ENCODE measurements around the gene TMEM164.

TMEM164 gene

DNA sequence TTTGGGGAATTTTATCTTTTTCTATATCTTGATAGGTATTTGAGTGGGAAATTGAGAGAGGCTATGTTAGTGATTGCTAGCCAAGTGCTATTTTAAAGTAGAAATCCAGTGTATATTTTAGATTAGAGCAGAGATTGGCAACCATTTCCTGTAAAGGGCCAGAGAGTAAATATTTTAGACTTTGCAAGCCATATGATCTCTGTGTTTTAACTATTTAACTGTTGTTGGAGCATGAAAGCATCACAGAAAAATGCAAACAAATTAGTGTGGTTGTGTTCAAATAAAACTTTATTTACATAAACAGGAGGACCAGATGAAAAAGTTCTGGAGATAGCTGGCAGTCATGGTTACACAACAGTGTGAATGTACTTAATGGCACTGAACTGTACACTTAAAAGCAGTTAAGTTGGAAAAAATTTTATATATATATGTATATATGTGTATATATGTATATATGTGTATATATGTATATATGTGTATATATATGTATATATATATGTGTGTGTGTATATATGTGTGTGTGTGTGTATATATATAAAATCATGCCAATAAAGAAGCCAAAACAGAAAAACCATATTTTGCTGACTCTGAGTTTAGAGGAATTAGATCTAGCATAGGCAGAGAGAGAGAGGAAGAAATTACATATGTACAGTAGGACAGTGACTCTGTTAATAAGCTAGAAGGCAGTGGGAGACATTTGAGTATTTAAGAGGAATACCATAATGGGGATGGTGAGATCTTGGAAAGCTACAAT, 83.4 kb downstream of the TMEM164 start:
- Histone ChIP-seq H3F3A (ENCODE audit: insufficient read depth, low read length) (no peaks in the 10 kb centered on the region), H3K4me3 (ENCODE audit: low read length) (no peak overlapping the region), H3K27me3 (replicated peaks; ENCODE audit: insufficient read depth, low read length) (no peaks in the 10 kb centered on the region), H3K79me2 (ENCODE audit: low read length) (peaks cover 2% of the 10 kb centered on the region; the same call in 1 of the 2 replicates), H3K4me1 (ENCODE audit: low read length) (peaks cover 4% of the 10 kb centered on the region), H4K20me1 (ENCODE audit: insufficient read depth, low read length) (no peaks in the 10 kb centered on the region), H3K36me3 (replicated peaks; ENCODE audit: insufficient read depth, low read length) (no peaks in the 10 kb centered on the region), H2AFZ (ENCODE audit: low read length) (no peak overlapping the region), H3K9me3 (replicated peaks; ENCODE audit: insufficient read depth, low read length) (no peaks in the 10 kb centered on the region), H3K4me2 (ENCODE audit: low read depth, low read length) (no peak overlapping the region), H3K27ac (ENCODE audit: low read length) (no peak overlapping the region), H3K9me2 (replicated peaks; ENCODE audit: insufficient read depth, low read length) (no peaks in the 10 kb centered on the region), H3K9ac (ENCODE audit: low read length) (no peak overlapping the region)
- no peak for DNase-seq
- TF ChIP-seq, protein P1, sequence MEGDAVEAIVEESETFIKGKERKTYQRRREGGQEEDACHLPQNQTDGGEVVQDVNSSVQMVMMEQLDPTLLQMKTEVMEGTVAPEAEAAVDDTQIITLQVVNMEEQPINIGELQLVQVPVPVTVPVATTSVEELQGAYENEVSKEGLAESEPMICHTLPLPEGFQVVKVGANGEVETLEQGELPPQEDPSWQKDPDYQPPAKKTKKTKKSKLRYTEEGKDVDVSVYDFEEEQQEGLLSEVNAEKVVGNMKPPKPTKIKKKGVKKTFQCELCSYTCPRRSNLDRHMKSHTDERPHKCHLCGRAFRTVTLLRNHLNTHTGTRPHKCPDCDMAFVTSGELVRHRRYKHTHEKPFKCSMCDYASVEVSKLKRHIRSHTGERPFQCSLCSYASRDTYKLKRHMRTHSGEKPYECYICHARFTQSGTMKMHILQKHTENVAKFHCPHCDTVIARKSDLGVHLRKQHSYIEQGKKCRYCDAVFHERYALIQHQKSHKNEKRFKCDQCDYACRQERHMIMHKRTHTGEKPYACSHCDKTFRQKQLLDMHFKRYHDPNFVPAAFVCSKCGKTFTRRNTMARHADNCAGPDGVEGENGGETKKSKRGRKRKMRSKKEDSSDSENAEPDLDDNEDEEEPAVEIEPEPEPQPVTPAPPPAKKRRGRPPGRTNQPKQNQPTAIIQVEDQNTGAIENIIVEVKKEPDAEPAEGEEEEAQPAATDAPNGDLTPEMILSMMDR (IDR thresholded peaks at IDR 0.05; ENCODE audit: low read length), result no peak
- TF ChIP-seq EZH2 (optimal IDR thresholded peaks at IDR 0.05; ENCODE audit: low read depth, low read length), result no peak
- no peak for TF ChIP-seq EZH2phosphoT487 (IDR thresholded peaks at IDR 0.05; ENCODE audit: low read length)

DNA sequence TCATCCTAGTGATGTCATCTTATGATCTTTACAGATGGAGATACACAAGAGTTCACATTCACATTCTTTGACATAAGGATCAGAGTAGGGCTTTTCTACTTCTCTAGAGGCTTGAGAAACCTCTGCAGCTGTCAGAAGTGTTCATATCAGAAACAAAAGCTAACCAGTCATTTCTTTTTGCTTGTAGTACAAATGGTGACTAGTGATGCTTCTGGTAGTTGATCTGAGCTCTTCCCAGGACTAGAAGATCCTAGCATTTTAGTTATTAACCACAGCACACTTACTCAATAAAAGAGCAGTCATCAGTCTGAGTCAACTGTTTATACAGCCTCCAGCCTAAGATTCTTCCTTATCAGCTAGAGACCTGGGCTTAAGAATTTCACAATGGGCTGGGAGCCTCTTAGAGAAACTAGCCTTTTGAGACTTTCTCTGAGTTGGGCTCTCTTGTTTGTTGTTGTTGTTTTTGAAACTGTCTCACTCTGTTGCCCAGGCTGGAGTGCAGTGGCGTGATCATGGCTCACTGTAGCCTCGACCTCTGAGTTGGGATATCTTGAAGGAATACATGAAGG, 84.1 kb downstream of the TMEM164 start:
- Histone ChIP-seq H3K27ac (ENCODE audit: low read length) (no peak overlapping the region), H4K20me1 (ENCODE audit: insufficient read depth, low read length) (no peaks in the 10 kb centered on the region), H3K79me2 (ENCODE audit: low read length) (peaks cover 2% of the 10 kb centered on the region; the same call in 1 of the 2 replicates), H3K27me3 (replicated peaks; ENCODE audit: insufficient read depth, low read length) (no peaks in the 10 kb centered on the region), H3K4me3 (ENCODE audit: low read length) (no peak overlapping the region), H3K36me3 (replicated peaks; ENCODE audit: insufficient read depth, low read length) (no peaks in the 10 kb centered on the region), H3K4me1 (ENCODE audit: low read length) (peaks cover 4% of the 10 kb centered on the region), H2AFZ (ENCODE audit: low read length) (no peak overlapping the region), H3K9ac (ENCODE audit: low read length) (no peak overlapping the region), H3K9me3 (replicated peaks; ENCODE audit: insufficient read depth, low read length) (no peaks in the 10 kb centered on the region), H3K4me2 (ENCODE audit: low read depth, low read length) (no peak overlapping the region), H3K9me2 (replicated peaks; ENCODE audit: insufficient read depth, low read length) (no peaks in the 10 kb centered on the region), H3F3A (ENCODE audit: insufficient read depth, low read length) (no peaks in the 10 kb centered on the region)
- TF ChIP-seq EZH2phosphoT487 (IDR thresholded peaks at IDR 0.05; ENCODE audit: low read length), result no peak
- no peak for TF ChIP-seq EZH2 (optimal IDR thresholded peaks at IDR 0.05; ENCODE audit: low read depth, low read length)
- TF ChIP-seq, protein P1 (IDR thresholded peaks at IDR 0.05; ENCODE audit: low read length), result no peak
- DNase-seq, result no peak

DNA sequence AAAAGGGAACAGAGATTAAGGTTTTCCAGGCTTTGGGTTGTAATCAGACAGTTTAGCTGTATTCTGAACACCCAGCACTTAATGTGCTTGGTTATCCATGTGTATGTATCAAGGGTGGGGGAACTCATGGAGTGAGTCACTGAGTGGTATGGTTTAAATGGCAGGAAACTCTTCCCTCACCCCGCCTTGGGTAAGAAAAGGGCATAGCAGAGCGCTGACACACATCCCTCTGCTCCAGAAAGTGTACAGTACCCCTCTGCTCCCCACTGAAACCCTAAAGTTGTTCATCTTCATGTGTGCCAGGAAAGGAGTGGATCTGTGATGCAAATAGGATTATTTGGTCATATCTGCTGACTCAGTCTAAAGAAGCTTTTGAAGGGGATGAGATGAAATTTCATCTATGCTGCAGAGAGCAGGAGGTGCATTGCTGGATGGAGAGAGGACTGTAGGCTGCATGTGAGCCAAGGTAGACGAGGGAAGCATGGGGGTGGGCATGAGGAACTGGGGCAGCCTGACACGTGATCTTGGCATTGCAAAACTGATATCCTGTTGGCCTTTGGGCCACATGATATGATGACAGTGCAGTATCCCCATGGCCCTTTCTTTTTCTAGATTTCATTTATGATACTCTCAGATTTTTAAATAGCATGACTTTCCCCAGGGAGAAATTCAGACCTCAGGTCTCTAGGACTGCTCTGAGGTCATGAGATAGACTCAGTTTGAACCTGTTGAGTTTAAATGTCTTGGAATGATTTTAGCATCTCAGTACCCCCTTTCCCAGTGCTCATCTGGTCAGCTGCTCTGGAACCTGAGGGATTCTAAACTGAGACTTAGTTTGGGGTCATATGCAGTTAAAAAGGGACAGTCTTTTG, 84.8 kb downstream of the TMEM164 start:
- peaks cover 2% of the 10 kb centered on the region; the same call in 1 of the 2 replicates for H3K79me2 ChIP-seq (ENCODE audit: low read length)
- no peaks in the 10 kb centered on the region for H3F3A ChIP-seq (ENCODE audit: insufficient read depth, low read length)
- H3K4me3 ChIP-seq (ENCODE audit: low read length), result no peak overlapping the region
- DNase-seq, result no peak
- no peaks in the 10 kb centered on the region for H3K36me3 ChIP-seq (replicated peaks; ENCODE audit: insufficient read depth, low read length)
- H2AFZ ChIP-seq (ENCODE audit: low read length), result no peak overlapping the region
- H3K27ac ChIP-seq (ENCODE audit: low read length), result no peak overlapping the region
- H4K20me1 ChIP-seq (ENCODE audit: insufficient read depth, low read length), result no peaks in the 10 kb centered on the region
- H3K27me3 ChIP-seq (replicated peaks; ENCODE audit: insufficient read depth, low read length), result no peaks in the 10 kb centered on the region
- H3K9me3 ChIP-seq (replicated peaks; ENCODE audit: insufficient read depth, low read length), result no peaks in the 10 kb centered on the region
- H3K9me2 ChIP-seq (replicated peaks; ENCODE audit: insufficient read depth, low read length), result no peaks in the 10 kb centered on the region
- no peak overlapping the region; the same call in 1 of the 2 replicates for H3K4me2 ChIP-seq (ENCODE audit: low read depth, low read length)
- no peak for TF ChIP-seq EZH2phosphoT487 (IDR thresholded peaks at IDR 0.05; ENCODE audit: low read length)
- no peak for TF ChIP-seq EZH2 (optimal IDR thresholded peaks at IDR 0.05; ENCODE audit: low read depth, low read length)
- TF ChIP-seq, protein P1 (IDR thresholded peaks at IDR 0.05; ENCODE audit: low read length), result no peak
- H3K4me1 ChIP-seq (ENCODE audit: low read length), result peaks cover 4% of the 10 kb centered on the region
- no peak overlapping the region for H3K9ac ChIP-seq (ENCODE audit: low read length)

Data from MM.1S (cell line).